GM12872 (cell line): ENCODE data around the gene HPGD.

Source experiments
- TF ChIP-seq, protein P1 (sequence below): IDR thresholded peaks from 3 replicates; pipeline ENCODE4 v1.5.1; 2011; ENCODE audit warnings: low read depth, mild to moderate bottlenecking, low read length, moderate library complexity; ENCODE audit not compliant: insufficient read depth

Gene HPGD

DNA sequence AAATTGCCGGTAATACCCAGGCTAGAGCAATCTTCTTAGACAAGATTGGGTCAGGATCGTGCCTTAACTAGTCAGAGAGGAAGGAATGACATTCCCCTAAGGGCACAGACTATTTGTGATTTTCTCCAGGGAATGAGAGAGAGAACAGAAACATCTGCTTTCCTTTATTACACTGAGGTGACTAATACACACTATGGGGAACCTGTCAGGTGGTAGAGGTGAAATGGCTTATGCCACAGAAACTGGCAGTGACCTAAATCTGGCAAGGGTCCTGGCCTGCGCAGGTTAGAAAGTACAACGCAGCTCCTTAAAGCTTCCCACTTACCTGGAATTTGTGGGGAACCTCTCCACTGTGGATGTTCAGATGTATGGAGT, 16.6 kb upstream of the HPGD start:
- TF ChIP-seq, protein P1, sequence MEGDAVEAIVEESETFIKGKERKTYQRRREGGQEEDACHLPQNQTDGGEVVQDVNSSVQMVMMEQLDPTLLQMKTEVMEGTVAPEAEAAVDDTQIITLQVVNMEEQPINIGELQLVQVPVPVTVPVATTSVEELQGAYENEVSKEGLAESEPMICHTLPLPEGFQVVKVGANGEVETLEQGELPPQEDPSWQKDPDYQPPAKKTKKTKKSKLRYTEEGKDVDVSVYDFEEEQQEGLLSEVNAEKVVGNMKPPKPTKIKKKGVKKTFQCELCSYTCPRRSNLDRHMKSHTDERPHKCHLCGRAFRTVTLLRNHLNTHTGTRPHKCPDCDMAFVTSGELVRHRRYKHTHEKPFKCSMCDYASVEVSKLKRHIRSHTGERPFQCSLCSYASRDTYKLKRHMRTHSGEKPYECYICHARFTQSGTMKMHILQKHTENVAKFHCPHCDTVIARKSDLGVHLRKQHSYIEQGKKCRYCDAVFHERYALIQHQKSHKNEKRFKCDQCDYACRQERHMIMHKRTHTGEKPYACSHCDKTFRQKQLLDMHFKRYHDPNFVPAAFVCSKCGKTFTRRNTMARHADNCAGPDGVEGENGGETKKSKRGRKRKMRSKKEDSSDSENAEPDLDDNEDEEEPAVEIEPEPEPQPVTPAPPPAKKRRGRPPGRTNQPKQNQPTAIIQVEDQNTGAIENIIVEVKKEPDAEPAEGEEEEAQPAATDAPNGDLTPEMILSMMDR, result no peak

DNA sequence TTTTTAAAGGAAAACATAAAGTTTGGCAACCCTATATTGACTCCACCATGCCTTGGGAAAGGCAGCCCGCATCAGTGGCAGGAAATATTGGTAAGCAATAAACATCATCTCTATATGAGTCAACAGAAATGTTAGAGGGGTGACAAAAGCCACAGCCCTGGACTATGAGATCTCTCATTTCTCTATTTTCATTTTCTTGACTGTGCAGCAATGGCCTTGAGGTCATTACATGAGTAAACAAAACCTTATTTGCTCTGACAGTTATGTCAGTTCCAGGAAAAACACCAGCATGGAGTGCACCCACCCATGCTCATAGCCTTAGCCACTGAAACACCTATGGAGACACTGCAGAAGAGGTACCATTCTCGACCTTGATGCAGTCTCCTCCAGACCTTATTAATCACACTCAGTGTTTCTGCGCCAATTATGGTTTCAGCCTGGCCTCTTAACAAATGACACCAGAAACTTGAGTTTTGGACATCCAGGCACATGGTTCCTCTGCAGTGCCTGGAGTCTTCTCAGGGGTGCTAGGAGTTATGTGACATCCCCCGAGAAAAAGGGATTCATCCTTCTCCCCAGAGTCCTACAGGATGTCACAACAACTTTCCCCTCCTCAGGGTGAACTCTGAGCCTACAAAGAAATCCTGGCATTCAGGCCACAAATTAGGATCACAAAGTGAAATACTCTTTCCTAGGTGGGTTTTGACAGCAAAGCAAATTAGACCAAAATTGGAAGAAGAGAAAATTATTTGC, 16.0 kb upstream of the HPGD start:
- TF ChIP-seq, protein P1, result no peak

DNA sequence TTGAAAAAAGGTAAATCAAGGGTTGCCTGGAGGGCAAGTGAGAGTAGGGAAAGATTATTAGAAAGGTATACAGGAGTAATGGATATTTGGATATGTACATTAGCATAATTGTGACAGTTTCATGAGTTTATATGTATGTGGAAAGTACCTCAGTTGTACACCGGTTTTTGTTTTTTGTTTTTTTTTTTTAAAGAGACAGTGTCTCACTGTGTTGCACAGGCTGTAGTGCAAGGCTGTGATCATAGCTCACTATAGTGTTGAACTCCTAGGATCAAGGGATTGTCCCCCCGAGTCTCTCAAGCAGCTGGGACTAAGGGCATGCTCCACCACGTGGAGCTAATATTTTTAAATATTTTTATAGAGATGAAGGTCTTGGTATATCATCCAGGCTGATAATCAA, 15.3 kb upstream of the HPGD start:
- TF ChIP-seq, protein P1, result no peak

DNA sequence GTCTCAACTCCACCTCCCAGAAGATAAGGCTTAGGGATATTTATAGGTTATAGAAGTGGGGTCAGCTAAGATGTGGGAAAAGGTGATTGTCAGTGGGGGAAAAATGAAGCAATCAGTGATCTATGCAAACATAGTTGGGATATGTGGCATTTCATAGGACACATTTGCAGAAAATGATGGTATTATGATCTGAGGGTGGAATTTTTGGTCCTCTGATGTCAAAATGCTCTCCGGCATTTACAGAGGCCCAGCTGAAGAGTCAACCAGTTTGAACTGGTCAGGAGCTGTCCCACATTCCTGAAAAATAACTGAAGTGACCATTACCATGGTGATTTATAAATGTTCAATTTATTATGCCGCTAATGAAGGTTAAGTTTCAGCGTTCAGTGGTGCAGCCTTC, 12.2 kb upstream of the HPGD start:
- TF ChIP-seq, protein P1, result no peak

DNA sequence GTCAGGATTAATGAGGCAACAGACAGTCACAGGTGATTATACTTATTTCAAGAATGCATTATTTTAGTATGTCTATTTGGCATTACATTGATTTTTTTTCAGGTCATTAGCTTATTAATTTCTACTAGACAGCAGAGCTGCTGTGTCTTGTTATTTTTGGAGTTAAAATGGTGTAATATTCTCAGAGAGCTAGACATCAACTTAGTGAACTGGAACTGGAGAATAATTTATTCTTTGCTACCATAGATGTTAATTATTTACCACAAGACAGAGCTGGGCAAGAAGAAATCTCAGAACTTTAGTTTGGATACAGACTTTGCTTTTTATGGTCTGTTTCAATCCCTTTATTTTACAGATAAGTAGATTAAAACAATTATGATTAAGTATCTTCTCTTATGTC, 10.2 kb upstream of the HPGD start:
- TF ChIP-seq, protein P1, result no peak

DNA sequence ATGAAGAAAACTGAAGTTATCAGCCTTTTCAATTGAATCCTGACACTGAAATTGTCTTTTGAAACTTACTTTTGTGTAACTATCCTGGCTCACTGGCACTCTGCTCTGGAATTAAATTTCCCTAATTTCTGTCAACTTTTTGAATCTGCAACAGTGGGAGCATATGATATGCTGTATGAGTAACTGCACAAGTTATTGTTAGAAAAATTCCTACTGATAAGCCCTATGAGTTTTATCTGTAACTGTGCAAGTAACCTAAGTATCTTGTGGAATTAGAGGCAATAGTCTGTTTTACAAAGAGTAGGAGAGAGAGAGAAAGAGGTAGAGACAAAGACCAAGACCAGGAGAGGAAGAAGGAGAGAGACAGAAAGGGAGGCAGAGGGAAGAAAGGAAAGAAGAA, 9.2 kb upstream of the HPGD start:
- TF ChIP-seq, protein P1, result no peak

DNA sequence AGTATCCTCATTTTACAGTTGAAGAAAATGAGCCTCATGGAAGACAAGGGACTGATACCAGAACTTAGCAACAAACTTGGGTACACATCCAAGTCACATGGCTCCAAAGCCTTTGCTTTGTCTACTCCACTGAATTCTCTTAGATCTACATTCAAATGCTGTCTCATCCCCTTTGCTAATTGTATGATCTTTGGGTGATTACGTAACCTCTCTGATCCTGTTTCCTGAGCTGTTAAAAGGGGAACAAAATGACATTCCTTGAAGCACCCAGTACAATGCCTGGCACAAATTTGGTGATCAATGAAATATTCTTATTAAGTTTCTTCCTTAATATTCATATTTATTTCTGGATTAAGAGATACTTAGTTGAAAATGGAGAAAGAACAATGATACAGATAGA, 5.9 kb upstream of the HPGD start:
- TF ChIP-seq, protein P1, result no peak
